ENCODE measurements around the gene MAP3K7.

The MAP3K7 gene

DNA sequence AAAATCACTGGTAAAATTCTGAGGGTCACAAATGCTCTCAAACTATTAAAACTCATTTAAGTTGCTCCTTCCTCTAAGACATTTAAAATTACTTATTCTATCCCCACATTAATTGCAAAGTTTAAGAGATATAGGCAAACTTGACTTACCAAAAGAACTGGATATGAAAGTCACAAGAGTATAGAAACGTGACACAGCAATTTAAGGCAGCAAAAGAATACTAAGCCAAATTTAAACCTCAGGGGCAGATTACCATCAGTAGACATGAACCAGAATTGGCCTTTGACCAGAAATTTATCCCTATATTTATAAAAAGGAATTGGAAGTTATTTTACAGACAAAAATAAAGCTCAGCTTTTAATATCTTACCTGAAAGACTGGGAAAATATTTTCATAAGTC lies 56.0 kb downstream of the MAP3K7 start:
- no peak for DNase-seq (ENCODE audit: low spot score)

DNA sequence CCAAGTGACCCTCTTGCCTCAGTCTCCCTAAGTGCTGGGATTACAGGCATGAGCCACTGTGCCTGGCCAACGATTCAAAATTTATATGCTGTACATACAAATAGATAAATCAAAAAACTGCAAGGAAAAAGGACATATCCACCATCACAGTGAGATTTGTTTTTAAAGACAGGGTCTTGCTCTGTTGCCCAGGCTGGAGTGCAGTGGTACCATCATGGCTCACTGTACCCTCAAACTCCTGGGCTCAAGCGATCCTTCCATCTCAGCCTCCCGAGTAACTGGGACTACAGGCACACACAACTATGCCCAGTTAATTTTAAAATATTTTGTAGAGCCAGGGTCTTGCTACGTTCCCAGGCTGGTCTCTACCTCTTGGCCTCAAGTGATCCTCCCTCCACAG lies 61.5 kb downstream of the MAP3K7 start:
- DNase-seq (ENCODE audit: low spot score), result no peak

- no peak for DNase-seq (ENCODE audit: low spot score)
These were observed 63.0 kb downstream of the MAP3K7 start for GRCh38 chr6:90523779-90524310.

GRCh38 chr6:90521955-90522354 lies 64.9 kb downstream of the MAP3K7 start:
- DNase-seq (ENCODE audit: low spot score), result no peak

DNA sequence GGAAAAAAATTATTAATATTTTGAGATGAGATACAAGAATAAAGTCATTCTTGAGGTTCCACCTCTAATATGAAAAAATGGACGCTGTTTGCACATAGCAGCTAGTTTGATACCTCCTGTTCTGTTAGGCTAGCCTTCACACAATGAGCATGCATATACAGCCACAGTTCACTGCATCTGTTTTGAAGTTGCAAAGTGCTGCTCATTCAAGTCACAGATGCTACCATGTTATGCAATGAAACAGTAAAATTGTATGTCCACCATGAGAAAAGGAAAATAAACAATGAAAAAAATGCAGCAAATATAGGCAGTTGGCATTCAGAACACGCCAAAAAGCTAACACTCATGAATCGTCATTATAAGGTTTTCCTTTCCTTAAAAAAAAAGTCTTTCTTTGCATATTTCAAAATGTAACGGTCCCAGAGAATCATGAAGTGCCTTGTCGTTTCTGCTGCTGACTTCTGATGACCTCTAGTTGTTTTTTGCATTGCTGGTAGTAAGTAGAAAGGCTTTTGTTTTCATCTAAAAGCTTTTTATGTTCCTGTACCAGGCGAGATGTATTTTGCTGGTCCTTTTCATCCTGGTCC lies 70.7 kb downstream of the MAP3K7 start:
- DNase-seq (ENCODE audit: low spot score), result no peak

DNA sequence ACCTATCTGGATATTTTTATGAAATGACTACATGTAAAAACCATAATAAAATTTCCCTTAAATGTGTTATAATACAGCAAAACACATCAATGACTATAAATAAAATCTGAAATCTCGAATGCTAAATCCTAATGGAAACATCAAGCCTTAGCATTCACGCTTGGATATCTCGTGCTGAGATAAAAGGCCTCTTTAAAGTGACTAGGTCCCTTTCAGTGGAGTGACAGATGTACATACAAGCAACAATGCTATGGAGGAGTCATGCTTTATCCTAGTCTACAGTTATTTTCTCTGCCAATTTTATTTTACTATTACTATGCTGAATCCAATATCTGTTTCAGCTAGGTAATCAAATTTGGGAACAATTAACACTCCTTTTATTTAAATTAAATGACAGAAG lies 72.4 kb downstream of the MAP3K7 start:
- no peak for DNase-seq (ENCODE audit: low spot score)

DNA sequence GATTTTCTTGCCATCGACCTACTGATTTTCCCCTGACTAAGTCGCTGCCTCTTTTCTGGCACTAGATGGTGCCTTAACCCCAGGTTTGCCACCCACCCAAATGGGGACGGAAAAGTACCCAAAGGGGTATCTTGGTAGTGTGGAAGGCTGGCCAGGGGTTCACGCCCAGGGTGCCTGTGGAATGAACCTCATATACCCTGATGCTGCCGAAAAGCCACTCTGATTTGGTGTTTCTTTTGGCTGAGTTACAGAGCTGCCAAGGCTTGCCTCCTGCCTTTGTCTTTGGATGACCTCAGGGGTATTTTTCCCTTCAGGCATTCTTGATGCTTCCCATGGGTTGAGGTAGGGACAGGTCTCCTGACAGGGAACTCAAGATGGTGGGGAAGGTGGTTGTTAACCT lies 78.1 kb downstream of the MAP3K7 start:
- DNase-seq (ENCODE audit: low spot score), result no peak

GRCh38 chr6:90502866-90503407 lies 83.9 kb downstream of the MAP3K7 start:
- no peak for DNase-seq (ENCODE audit: low spot score)

- DNase-seq (ENCODE audit: low spot score), result no peak
These were observed 84.5 kb downstream of the MAP3K7 start for GRCh38 chr6:90502381-90502780.

DNA sequence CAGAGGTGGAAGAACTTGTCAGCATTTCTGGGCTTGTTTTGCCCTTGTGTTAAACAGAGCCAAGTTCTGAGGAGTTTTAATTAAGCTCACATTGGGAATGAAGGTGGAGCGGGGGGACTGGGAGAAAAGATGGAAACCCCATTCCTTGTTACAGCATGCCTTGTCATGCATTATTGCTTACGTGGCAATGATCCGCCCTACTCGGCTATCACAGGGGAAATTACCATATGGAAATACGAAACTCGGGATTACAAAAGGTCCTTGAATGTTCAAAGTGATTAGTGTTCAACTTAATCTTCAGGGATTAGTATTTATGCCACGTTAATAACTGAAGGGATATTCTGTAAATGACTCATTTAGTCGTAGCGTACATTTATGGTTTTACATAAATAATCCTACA lies 86.4 kb downstream of the MAP3K7 start:
- no peak for DNase-seq (ENCODE audit: low spot score)

- DNase-seq (ENCODE audit: low spot score), result peak; percentile 2
These were observed 89.5 kb downstream of the MAP3K7 start for GRCh38 chr6:90497411-90497810.

- no peak for DNase-seq (ENCODE audit: low spot score)
These were observed 90.4 kb downstream of the MAP3K7 start for GRCh38 chr6:90496258-90497016.

DNA sequence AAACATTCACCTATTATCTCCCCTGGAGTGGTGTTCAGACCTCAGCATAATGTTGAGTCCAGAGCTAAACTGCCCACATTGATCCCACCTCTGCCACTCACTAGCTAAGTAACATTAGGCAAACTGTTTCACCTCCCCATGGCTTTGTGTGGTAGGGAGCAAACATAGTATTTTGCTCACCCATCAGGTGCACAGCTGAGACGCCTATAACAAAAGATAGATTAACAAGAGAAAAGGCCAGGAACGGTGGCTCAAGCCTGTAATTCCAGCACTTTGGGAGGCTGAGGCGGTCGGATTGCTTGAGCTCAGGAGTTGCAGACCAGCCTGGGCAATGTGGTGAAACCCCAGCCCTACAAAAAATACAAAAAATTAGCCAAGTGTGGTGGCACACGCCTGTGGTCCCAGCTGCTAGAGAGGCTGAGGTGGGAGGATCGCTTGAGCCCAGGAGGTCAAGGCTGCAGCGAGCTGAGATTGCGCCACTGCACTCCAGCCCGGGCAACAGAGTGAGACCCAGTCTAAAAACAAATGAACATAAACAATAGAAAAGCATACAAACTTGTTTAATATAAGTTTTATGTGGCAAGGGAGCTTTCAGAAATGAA lies 91.6 kb downstream of the MAP3K7 start:
- no peak for DNase-seq (ENCODE audit: low spot score)

- no peak for DNase-seq (ENCODE audit: low spot score)
These were observed 92.6 kb downstream of the MAP3K7 start for GRCh38 chr6:90494067-90494780.

- no peak for DNase-seq (ENCODE audit: low spot score)
These were observed 93.5 kb downstream of the MAP3K7 start for GRCh38 chr6:90493332-90493731.

GRCh38 chr6:90492798-90493197 lies 94.1 kb downstream of the MAP3K7 start:
- no peak for DNase-seq (ENCODE audit: low spot score)

- no peak for DNase-seq (ENCODE audit: low spot score)
These were observed 94.5 kb downstream of the MAP3K7 start for GRCh38 chr6:90492369-90492768.

- DNase-seq (ENCODE audit: low spot score), result no peak
These were observed 96.7 kb downstream of the MAP3K7 start for GRCh38 chr6:90490030-90490716.

DNA sequence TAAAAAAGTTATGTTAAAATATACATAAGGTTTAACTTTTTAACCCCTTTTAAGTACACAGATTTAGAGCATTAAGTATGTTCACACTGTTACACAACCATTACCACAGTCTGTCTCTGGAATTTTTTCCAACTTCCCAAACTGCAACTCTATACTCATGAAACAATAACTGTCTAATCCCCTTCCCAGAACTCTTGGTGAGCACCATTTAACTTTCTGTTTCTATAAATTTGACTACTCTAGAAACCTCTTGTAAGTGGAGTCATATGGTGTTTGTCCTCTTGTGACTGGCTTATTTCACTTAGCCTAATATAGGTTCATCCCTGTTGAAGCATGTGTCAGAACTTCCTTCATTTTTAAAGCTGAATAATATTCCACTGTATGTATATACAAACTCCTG lies 98.1 kb downstream of the MAP3K7 start:
- DNase-seq (ENCODE audit: low spot score), result no peak

DNA sequence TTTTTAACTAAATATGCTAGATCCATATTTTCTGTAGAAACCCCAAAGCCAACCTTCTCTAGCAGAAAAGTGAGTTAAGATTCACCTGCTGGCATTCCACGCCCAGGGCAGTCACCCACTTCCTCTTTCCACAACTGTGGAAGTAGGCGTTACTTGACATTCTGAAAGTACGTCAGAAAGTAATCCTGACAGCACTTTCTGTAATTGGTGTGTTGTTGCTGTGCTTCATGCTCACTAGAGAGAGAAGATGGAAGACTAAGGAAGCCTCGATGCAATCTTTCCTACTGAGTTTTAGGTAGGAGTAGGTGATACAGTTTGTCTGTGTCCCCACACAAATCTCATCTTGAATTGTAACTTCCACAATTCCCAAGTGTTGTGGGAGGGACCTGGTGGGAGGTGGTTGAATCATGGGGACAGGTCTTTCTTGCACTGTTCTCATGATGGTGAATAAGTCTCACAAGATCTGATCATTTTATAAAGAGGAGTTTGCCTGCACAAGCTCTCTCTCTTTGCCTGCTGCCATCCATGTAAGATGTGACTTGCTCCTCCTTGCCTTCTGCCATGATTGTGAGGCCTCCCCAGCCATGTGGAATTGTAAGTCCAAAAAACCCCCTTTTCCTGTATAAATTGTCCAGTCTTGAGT lies 101.1 kb downstream of the MAP3K7 start:
- no peak for DNase-seq (ENCODE audit: low spot score)

DNA sequence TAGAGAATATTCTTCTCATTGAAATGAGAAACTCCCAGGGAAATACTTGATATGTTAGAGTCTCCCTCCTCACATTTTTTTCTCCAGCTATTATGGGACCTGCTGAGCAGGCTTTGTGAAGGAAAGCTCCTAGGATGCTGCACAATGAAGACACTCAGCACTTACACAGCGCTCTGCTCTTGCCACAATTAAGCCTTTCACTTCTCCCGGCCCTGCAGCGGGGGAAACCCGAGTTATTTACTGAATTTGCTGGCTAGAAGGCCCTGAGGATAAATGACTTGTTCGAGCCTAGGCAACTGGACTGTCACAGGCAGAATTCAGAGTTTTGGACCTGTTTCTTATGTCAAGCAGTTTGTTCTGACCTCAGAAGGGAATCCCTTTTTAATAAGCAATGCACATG lies 102.0 kb downstream of the MAP3K7 start:
- no peak for DNase-seq (ENCODE audit: low spot score)
